GM15510 (cell line): ENCODE data around the gene CXorf58.
A peak's percentile ranks its signal among the peaks of the same experiment; 100 is the strongest.

Source experiments
- POLR2A ChIP-seq: IDR thresholded peaks from 3 replicates; pipeline ENCODE4 v1.6.1; 2011; ENCODE audit warnings: borderline replicate concordance; ENCODE audit not compliant: insufficient read length; ENCODE audit errors: extremely low read depth

Gene CXorf58, protein sequence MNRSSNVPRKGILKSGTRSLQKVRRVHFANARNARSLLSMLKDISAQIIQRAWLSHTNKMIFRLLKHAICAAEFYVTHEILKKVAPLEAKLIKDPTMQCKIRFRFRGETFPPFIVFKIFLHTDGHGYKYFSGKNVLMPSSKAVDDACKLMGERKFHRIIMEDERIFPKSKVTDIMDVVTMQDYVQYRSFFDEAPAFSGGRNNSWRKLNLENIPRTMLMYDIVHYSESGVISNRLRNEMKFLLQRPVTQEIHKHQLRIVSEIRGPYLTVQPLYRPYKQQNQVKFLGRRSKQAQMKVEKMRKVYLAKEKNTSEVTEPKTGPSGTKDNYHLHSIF

DNA sequence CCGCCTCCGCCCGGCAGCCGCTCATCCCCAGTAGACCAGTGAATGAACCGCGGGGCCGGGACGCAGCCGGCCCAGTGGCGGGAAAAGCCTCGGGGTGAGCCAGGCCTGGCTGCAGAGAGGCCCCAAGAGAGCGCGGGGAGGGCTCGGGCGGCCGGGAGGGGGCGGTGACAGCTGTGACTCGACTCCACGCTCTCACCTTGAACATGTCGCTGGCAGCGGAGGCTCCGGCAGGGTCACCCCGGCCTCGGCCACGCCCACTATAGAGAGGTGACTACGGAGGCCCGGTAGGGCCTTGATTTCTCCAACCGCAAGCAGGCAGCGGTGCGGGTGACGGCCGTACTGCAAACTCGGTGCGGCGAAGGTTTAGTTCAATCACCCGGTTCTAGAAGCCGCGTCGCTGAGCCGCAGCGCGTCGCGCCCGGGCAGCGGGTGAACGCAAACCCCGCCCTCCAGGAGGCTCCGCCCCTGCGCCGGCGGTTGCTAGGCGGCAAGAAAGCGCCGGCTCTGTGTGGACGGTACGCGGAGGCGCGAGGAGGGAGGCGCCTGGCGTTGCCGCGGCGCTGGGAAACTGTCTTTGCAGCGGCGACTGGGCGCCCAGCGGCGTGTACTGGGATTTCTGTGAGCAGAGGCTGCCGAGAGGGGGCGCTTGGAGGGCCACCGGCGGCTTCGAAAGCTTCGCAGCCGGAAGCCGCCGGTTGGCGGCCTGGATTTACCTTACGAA, at the start of gene CXorf58, which contains the start of gene APOO:
Gene CXorf58, plus strand, starts transcription at position 509 of the 721 bp plus-strand sequence. CDS start 2,297 bp downstream, outside the sequence.
Gene APOO, minus strand, starts transcription at position 441 of the 721 bp plus-strand sequence. Its CDS starts 236 bp downstream, at position 205.
- TF ChIP-seq POLR2A, result peak; percentile 48

DNA sequence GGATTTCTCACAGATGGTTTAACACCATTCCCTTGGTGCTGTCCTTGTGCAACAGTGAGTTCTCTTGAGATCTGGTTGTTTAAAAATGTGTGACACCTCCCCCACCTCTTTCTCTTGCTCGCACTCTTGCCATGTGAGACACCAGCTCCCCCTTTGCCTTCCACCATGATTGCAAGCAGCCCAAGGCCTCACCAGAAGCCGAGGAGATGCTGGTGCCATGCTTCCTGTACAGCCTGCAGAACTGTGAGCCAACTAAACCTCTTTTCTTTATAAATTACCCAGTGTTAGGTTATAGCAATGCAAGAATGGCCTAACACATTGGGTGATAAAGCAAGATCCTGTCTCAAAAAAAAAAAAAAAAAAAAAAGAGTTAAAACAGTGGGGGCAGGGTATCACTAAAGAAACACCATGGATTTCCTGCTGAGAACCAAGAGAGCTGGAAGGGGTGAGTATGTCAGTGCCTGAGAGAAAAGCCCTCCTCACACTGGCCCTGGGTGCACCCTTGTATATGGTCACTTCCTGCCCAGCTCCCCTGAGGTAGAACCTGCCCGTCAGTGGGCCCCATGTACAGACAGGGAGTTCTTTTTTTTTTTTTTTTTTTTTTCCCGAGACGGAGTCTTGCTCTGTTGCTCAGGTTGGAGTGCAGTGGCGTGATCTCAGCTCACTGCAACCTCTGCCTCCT, 46.5 kb upstream of the CXorf58 start:
- no peak for TF ChIP-seq POLR2A

DNA sequence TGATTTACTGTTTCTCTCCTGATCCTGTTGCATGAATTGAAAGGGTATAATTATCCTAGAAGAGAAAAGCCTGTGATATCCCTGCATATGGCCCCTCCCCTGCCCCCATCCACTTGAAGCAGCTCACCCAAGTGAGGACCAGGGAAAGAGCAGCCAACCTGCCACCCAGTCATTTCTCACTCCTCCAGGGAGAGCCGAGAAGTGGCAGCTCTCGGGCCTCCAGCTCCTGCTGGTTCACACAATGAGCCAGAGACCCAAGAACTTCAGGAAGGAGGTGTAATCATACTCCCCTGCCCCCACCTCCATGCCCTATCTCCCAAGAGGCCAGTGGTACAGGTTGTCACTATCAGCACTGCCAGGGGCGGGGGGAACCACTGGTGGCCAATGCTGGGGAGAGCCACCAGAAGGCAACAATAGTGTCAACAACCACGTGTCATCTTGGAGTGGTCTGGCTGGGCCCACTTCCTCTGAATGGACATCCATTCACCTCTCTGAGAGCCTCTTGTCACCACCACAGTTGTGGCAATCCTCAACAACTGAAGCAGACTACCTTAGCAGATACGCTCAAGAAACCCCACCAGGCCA, 43.0 kb upstream of the CXorf58 start:
- TF ChIP-seq POLR2A, result no peak

DNA sequence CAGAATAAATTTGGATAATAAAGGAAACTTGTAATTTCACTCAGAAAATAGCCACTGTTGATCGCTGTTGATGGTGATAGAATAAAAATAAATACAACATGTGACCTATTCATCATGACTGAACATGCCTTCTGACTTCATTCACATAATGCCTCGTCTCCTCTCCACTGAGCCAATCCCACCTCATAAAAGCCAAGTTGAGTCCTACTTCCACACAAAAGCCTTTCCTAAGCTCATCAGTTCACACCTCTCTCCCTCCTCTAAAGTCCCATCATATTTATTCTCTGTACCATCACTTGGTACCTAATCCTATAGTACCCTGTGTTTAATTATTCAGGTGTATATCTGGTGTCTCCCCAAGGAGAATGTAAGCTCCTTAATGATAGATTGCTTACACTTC, 37.8 kb upstream of the CXorf58 start:
- TF ChIP-seq POLR2A, result no peak

DNA sequence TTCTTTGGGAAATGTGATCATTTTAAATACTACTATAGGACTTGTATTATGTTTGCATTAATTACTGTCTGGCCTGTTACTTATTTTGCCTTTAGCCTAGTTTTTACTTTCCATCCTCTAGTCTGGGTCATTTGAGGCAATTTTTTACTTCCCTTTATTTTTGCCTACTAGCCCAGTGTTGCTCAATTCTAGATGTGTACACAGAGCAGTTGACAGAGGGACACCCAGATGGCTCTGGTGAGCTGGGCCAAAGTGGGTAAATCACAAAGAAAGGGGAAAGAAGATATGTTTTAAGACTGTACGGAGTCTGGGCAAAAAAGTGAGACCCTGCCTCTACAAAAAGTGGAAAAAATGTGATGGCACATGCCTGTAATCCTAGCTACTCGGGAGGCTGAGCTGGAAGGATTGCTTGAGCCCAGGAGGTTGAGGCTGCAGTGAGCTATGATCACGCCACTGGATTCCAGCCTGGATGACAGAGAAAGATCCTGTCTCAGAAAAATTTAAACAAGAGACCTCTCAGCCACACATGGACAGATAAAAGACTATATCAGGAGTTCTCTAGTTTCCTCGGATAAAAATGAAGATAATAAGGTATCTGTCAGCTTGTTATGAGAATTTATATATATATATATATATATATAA, 35.8 kb upstream of the CXorf58 start:
- TF ChIP-seq POLR2A, result no peak

DNA sequence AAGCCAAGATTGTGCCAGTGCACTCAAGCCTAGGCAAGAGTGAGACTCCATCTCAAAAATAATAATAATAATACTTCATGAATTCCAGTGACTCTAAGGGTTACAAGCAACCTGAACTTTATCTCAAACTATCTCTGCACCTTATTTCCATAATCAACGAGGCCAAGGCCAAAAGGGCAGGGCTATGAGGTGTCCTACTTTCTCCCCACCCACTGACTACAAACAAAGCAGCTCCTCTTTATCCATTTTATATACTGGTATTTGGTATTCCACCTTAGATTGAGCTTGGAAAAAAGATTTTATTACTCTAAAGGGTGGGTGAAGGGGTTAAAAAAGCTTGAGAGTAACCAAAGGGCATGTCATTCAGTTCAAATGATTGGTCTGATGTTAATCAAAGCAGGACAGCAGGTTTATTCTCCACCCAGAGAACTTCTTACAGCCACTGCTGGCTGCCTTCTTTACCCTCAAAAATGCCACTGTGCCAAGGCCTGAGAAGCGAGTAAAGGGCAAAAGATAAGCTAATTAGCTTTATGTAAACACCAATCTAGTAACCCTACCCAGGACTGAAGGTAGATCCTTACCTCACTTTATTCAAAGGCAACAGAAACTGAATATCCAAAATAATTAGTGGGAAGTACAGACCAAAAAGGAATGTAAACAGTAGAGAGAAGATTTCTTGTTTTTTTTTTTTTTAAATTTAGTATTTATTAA, 28.3 kb upstream of the CXorf58 start:
- no peak for TF ChIP-seq POLR2A

DNA sequence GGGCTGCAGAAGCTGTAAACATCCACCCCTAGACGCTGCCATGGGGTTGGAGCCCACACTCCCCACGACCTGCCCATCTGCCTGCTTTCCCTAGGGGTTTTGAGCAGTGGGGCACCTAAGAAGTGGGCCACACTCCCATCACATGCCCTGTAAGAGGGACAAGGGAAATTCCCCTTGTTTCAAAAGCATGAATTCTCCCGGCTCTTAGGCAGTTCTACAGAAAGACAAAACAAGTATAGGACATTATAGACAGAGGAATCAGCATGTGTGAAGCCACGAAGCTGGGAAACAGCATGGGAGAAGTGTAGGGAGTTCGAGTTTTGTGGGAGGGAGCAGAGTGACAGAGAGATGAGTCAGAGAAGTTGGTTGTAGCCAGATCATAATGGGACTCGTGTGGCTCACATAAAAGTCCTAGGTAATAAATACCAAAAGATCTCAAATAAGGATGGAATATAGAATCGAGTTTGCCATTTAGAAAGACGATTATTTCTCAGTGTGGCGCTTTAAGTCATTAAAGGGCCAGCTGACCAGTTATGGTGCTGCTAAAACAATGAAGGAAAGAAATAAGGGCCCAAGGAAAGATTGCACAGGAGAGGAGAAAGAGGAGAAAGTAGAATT, 24.0 kb upstream of the CXorf58 start:
- TF ChIP-seq POLR2A, result no peak

DNA sequence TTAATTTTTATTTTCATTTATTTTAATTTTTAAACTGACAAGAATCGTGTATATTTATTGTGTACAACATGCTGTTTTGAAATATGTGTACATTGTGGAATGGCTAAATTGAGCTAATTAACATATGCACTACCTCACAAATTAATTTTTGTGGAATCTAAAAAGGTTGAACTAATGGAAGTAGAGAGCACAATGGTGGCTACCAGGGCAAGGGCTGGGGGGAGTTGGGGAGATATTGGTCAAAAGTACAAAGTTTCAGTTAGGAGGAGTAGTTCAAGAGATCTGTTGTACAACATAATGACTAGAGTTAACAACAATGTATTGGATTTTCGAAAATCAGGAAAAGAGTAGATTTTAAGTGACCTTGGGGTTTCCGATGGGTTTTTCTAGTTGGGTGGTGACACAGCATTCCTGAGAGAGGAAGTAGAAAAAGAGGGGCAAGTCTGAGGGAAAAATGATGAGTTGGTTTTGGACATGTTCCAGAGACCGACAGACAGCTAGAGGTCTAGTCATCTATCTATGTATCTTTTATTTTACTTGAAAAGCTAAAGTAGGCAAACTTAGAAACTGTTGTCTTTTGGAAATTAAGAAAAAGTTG, 23.3 kb upstream of the CXorf58 start:
- no peak for TF ChIP-seq POLR2A

DNA sequence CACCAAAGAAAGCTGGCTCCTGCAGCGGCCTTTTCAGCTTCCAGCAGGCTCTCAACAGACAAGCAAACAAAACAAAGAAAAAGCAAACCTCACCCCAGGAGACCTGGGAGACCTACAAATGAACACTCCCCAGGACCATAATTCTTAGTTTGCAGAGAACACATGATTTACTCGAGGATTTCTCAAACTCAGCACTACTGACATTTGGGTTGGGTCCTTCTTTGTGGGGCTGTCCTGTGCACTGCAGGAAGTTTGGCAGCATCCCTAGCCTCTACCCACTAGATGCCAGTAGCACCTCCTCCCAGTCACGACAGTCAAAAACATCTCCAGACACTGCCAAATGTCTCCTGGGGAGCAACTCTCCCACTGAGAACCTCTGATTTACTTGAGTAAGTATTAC, 22.0 kb upstream of the CXorf58 start:
- TF ChIP-seq POLR2A, result no peak

DNA sequence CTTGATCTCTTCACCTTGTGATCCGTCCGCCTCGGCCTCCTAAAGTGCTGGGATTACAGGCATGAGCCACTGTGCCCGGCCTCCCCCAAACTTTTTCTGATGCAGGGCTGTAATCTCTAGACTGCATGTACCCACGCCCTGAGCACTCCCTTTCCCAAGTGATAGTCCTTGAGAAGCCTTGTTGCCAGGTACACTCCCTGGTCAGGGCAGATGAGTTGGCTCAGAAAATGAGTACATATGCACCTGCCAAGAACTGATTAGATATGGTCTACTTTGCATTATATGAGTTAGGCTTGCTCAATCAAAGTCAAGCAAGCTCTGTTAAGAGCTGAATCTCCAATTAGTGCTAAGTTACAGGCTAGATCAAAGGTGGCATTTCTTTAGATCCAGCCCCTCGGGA, 20.4 kb upstream of the CXorf58 start:
- no peak for TF ChIP-seq POLR2A

DNA sequence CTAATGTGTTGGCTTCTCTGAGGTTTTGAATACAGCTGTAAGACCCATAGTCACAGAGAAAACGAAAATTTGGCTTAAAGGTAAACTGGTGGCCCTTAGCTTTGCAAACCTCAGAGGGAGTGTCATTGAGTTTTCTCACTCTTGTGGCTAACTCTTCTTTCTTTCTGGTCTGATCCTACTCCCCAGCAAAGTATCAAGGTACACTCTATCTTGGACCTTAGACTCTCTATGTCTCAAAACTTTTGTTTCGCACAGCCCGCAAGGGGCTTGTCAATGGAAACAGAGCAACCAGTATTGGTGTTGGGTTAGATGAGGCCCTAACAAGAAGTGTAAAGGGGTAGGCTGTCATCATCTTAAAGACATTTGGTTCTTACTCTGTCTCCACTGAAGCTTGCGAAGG, 19.9 kb upstream of the CXorf58 start:
- no peak for TF ChIP-seq POLR2A

DNA sequence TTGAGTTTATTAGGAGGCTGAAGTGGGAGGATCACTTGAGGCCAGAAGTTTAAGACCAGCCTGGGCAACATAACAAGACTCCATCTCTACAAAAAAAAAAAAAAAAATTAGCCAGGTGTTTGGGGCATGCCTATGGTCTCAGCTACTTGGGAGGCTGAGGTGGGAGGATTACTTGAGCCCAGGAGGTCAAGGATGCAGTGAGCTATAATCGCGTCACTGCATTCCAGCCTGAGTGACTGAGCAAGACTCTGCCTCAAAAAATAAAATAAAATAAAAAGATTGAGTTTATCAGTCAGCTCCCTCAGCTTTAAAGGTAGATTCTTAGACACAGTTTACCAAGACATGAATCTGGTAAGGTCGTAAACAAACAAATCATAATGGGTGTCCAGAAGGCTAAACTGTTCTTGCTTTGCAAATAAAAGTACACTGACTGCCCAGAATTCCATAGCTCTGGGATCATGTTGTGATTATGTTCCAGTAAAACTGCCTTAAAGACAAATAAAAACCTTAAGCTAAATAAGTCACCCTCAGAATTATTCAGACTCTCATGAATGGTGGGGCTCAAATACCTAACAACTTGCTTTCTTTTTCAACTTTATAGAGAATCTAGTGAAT, 18.8 kb upstream of the CXorf58 start:
- TF ChIP-seq POLR2A, result no peak

DNA sequence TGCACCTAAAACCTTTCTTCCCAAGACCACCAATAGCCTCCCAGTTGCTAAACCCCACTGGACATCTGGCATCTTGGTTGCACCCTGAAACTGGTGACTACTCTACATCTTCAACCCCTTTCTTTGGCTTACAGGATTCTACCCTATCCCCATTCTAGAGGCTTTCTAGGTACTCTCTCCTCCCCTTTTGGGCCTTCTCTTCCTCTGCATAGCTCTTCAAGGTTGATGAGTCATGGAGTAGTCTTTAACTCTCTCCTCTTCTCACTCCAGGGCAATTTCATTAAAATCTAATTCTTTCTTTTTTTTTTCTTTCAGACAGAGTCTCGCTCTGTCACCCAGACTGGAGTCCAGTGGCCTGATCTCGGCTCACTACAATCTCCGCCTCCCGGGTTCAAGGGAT, 16.9 kb upstream of the CXorf58 start:
- TF ChIP-seq POLR2A, result no peak
